Measurements from ENCODE around the gene ANO1.

- TF ChIP-seq CTCF (IDR thresholded peaks at IDR 0.05) (no peak), REST (IDR thresholded peaks at IDR 0.05; ENCODE audit: low read depth, low read length) (no peak), MAX (IDR thresholded peaks at IDR 0.05; ENCODE audit: low read depth) (no peak), NRF1 (IDR thresholded peaks at IDR 0.05; ENCODE audit: low read depth, low read length) (no peak), TAF1 (IDR thresholded peaks at IDR 0.05; ENCODE audit: borderline replicate concordance, low read depth, low read length) (no peak), POLR2AphosphoS5 (IDR thresholded peaks at IDR 0.05; ENCODE audit: low read depth, low read length) (no peak), TEAD4 (IDR thresholded peaks at IDR 0.05; ENCODE audit: borderline replicate concordance, insufficient read depth) (no peak), CHD2 (IDR thresholded peaks at IDR 0.05; ENCODE audit: low read length, partially characterized antibody) (no peak), USF2 (IDR thresholded peaks at IDR 0.05; ENCODE audit: borderline replicate concordance, low read depth, low read length) (no peak), SMC3 (IDR thresholded peaks at IDR 0.05; ENCODE audit: low read depth, low read length) (no peak), EZH2phosphoT487 (IDR thresholded peaks at IDR 0.05; ENCODE audit: borderline replicate concordance, low read depth) (no peak)
These were observed 152.2 kb downstream of the ANO1 start for GRCh38 chr11:70230151-70230839.
